ENCODE data around the gene FAM193A.

The FAM193A gene

DNA sequence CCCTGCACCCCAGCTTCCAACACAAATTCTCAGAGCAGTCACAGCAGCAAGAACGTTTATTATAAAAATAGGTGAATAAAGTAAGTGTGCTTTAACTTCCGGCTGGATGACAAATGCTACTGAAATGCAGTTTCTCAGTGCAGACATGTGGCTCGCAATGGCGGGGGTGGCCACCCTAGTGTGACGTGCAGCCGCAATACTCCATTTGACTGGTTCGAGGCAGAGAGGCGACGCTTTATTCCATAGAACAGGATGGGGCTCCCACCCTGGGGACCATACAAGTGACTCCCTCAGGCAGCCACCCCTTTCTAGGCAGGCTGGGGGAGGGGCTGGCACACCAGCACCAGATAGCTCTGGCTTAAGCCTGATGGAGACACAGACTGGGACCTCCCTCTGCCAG is 205.2 kb downstream of the FAM193A start:
- no peak overlapping the region for H3K4me2 ChIP-seq (ENCODE audit: low read length)
- no peak overlapping the region for H2BK5ac ChIP-seq (ENCODE audit: low read length)
- no peak overlapping the region for H3K4ac ChIP-seq (ENCODE audit: low read depth, low read length)
- H4K8ac ChIP-seq (ENCODE audit: low read depth, low read length), result no peak overlapping the region
- no peak overlapping the region for H3K4me3 ChIP-seq (ENCODE audit: low read length)
- no peaks in the 10 kb centered on the region for H3K79me1 ChIP-seq (ENCODE audit: low read length)
- H2BK120ac ChIP-seq (ENCODE audit: low read depth, low read length), result no peak overlapping the region
- H3K23ac ChIP-seq (ENCODE audit: low read length), result no peak overlapping the region
- H3K4me1 ChIP-seq (ENCODE audit: control insufficient read depth, low read depth, low read length), result no peaks in the 10 kb centered on the region
- H2BK15ac ChIP-seq (replicated peaks; ENCODE audit: low read depth), result no peak overlapping the region
- no peaks in the 10 kb centered on the region for H3K27me3 ChIP-seq (ENCODE audit: insufficient read depth, low read length, poor library complexity)
- H4K5ac ChIP-seq (ENCODE audit: low read length), result no peak overlapping the region
- H3K18ac ChIP-seq (ENCODE audit: low read length), result no peak overlapping the region
- no peaks in the 10 kb centered on the region for H3K79me2 ChIP-seq (ENCODE audit: control insufficient read depth, insufficient read depth, low read length)
- no peak overlapping the region for H3K9ac ChIP-seq (ENCODE audit: low read length)
- H3K27ac ChIP-seq (ENCODE audit: low read depth, low read length), result no peak overlapping the region
- DNase-seq, result no peak
- H3K56ac ChIP-seq (ENCODE audit: low read length), result no peak overlapping the region
- H2AK5ac ChIP-seq (ENCODE audit: low read length), result no peak overlapping the region
- H3K36me3 ChIP-seq (ENCODE audit: control insufficient read depth, insufficient read depth, low read length), result peaks cover 4% of the 10 kb centered on the region
- WGBS (ENCODE audit: extremely low coverage, insufficient coverage, low lambda C conversion rate), result no CpG with 5 or more reads among the region's 9 CpGs

DNA sequence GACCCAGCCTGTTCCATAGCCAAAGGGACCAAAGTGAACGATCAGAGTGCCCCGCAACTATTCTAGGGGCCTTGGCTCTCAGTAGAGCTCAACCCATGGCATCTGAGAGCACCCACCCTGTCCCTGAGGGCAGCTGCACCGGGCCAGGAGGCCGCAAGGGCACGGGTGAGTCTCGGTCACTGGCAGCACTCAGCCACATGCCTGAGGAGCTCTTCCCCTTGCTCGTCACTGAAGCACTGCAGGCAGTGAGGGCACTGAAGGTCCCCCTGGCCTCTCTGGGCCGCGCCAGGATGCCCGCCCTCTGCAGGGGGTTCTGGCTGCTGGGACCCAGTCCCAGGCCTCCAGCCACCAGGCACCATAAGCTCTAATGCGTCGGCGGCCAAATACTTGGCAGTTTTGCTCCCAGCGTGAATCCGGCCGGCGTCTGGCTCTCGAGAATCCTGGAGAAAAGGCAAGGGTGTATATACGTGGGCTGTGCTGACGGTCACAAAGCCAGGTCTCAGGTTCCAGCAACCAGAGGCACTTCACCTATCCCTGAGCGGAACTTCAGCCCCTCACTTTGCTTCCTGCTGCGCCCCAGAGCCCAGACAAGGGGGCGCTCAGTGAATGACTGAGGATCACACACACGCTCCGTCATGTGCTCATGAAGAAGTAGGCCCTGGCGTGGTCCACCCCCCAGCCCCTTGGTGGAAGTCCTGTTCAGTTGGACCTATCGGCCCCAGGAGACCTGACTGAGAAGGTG is 205.8 kb downstream of the FAM193A start:
- DNase-seq, result no peak
- H3K4me2 ChIP-seq (ENCODE audit: low read length), result no peak overlapping the region
- H3K4ac ChIP-seq (ENCODE audit: low read depth, low read length), result no peak overlapping the region
- H2BK15ac ChIP-seq (replicated peaks; ENCODE audit: low read depth), result no peak overlapping the region
- no peak overlapping the region for H3K9ac ChIP-seq (ENCODE audit: low read length)
- H3K27me3 ChIP-seq (ENCODE audit: insufficient read depth, low read length, poor library complexity), result no peaks in the 10 kb centered on the region
- no peak overlapping the region for H3K23ac ChIP-seq (ENCODE audit: low read length)
- no peak overlapping the region for H3K27ac ChIP-seq (ENCODE audit: low read depth, low read length)
- no peak overlapping the region for H3K4me3 ChIP-seq (ENCODE audit: low read length)
- H2BK120ac ChIP-seq (ENCODE audit: low read depth, low read length), result no peak overlapping the region
- H4K5ac ChIP-seq (ENCODE audit: low read length), result no peak overlapping the region
- H3K56ac ChIP-seq (ENCODE audit: low read length), result no peak overlapping the region
- H3K4me1 ChIP-seq (ENCODE audit: control insufficient read depth, low read depth, low read length), result no peaks in the 10 kb centered on the region
- no CpG with 5 or more reads among the region's 27 CpGs for WGBS (ENCODE audit: extremely low coverage, insufficient coverage, low lambda C conversion rate)
- no peak overlapping the region for H3K18ac ChIP-seq (ENCODE audit: low read length)
- no peaks in the 10 kb centered on the region for H3K79me2 ChIP-seq (ENCODE audit: control insufficient read depth, insufficient read depth, low read length)
- no peak overlapping the region for H4K8ac ChIP-seq (ENCODE audit: low read depth, low read length)
- H3K36me3 ChIP-seq (ENCODE audit: control insufficient read depth, insufficient read depth, low read length), result peaks cover 4% of the 10 kb centered on the region
- H3K79me1 ChIP-seq (ENCODE audit: low read length), result no peaks in the 10 kb centered on the region
- no peak overlapping the region for H2AK5ac ChIP-seq (ENCODE audit: low read length)
- no peak overlapping the region for H2BK5ac ChIP-seq (ENCODE audit: low read length)

DNA sequence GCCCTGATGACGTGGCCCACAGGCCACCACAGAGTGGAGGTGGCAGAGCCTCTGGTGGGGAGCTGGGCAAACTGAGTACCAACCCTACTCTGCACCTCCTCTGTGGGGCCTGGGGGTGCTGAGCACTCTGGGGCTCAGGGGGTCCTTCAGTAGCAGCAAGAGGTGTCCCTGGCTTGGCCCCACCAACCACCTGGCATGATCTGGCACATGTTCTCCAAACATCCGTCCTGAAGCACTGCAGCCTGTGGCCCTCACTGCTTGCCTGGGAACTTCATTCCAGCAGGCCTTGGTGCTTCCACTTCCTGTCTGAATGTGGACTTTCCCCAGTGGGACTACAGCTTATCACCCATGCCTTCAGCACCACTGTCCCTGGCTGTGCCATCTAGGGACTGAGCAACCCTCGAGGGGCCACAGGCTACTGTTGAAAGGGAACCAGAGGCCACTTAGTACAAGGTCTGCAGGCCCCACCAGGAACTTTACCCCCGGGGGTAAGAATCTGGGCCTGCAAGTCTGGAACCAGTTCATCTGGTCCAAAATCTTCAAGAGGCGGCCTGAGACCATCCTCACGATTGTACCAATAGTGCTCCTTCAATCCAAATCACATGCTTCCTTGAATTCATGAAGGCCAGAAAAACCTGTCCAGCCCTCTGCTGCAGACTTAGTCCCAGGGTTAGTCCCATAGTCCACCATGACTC is 206.5 kb downstream of the FAM193A start:
- Histone ChIP-seq H3K36me3 (ENCODE audit: control insufficient read depth, insufficient read depth, low read length) (peaks cover 6% of the 10 kb centered on the region), H2AK5ac (ENCODE audit: low read length) (no peak overlapping the region), H3K56ac (ENCODE audit: low read length) (no peak overlapping the region), H4K5ac (ENCODE audit: low read length) (no peak overlapping the region), H3K23ac (ENCODE audit: low read length) (no peak overlapping the region), H3K4me3 (ENCODE audit: low read length) (no peak overlapping the region), H3K27ac (ENCODE audit: low read depth, low read length) (no peak overlapping the region), H3K4me2 (ENCODE audit: low read length) (no peak overlapping the region), H3K4ac (ENCODE audit: low read depth, low read length) (no peak overlapping the region), H3K4me1 (ENCODE audit: control insufficient read depth, low read depth, low read length) (no peaks in the 10 kb centered on the region), H3K27me3 (ENCODE audit: insufficient read depth, low read length, poor library complexity) (no peaks in the 10 kb centered on the region), H2BK5ac (ENCODE audit: low read length) (no peak overlapping the region), H3K18ac (ENCODE audit: low read length) (no peak overlapping the region), H4K8ac (ENCODE audit: low read depth, low read length) (no peak overlapping the region), H3K79me2 (ENCODE audit: control insufficient read depth, insufficient read depth, low read length) (no peaks in the 10 kb centered on the region), H3K79me1 (ENCODE audit: low read length) (no peaks in the 10 kb centered on the region), H3K9ac (ENCODE audit: low read length) (no peak overlapping the region), H2BK120ac (ENCODE audit: low read depth, low read length) (no peak overlapping the region), H2BK15ac (replicated peaks; ENCODE audit: low read depth) (no peak overlapping the region)
- DNase-seq, result no peak
- no CpG with 5 or more reads among the region's 6 CpGs for WGBS (ENCODE audit: extremely low coverage, insufficient coverage, low lambda C conversion rate)

DNA sequence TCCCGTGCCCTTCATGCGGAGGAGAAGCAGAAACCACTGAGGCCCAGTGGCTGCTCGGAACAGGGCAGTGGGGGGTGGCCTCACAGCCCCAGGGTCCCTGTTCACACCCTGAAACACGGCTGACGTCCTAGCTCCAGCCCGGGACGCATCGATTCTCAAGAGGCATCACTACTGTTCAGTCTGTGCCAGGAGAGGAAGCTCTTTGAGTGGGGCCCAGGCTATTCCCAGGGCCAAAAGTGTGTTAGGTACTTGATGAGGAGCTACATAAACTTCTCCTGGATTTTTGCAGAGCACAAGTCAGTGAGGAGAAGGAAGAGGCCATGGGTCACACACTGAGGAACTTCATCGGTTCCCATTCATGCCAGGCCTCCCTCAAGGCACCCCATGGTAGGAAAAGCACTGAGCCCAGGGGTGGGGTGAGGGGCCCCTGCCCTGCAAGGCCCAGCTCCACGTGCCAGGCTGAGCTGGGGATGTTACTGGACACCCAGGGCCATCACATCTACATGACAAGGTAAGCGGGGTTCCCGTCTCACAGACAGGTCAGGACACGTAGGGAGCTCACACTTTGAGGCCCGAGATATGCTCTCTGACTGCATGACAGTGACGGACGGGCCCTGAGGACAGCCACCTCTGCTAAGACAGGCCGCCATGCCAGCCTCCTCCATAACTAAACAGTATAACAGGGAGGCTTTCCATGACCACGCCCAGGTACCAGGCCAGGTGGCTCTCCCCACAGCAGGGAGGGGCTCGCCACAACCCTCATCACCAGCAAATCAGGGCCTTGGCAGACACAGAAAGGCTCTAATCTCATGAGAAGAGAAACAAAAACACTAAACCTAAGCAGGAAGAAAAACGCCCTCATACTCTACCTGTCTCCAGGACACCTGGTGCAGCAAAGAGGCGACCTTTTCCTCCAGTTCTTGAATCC is 207.3 kb downstream of the FAM193A start:
- no peak for DNase-seq
- Histone ChIP-seq H3K4ac (ENCODE audit: low read depth, low read length) (no peak overlapping the region), H4K8ac (ENCODE audit: low read depth, low read length) (no peak overlapping the region), H3K4me3 (ENCODE audit: low read length) (no peak overlapping the region), H3K79me1 (ENCODE audit: low read length) (no peaks in the 10 kb centered on the region), H3K27me3 (ENCODE audit: insufficient read depth, low read length, poor library complexity) (no peaks in the 10 kb centered on the region), H2BK120ac (ENCODE audit: low read depth, low read length) (no peak overlapping the region), H3K9ac (ENCODE audit: low read length) (no peak overlapping the region), H3K27ac (ENCODE audit: low read depth, low read length) (no peak overlapping the region), H3K4me2 (ENCODE audit: low read length) (no peak overlapping the region), H3K79me2 (ENCODE audit: control insufficient read depth, insufficient read depth, low read length) (no peaks in the 10 kb centered on the region), H3K56ac (ENCODE audit: low read length) (no peak overlapping the region), H4K5ac (ENCODE audit: low read length) (no peak overlapping the region), H3K4me1 (ENCODE audit: control insufficient read depth, low read depth, low read length) (no peaks in the 10 kb centered on the region), H2AK5ac (ENCODE audit: low read length) (no peak overlapping the region), H3K36me3 (ENCODE audit: control insufficient read depth, insufficient read depth, low read length) (peaks cover 6% of the 10 kb centered on the region), H2BK15ac (replicated peaks; ENCODE audit: low read depth) (no peak overlapping the region), H2BK5ac (ENCODE audit: low read length) (no peak overlapping the region), H3K23ac (ENCODE audit: low read length) (no peak overlapping the region), H3K18ac (ENCODE audit: low read length) (no peak overlapping the region)
- WGBS (ENCODE audit: extremely low coverage, insufficient coverage, low lambda C conversion rate), result no CpG with 5 or more reads among the region's 21 CpGs

DNA sequence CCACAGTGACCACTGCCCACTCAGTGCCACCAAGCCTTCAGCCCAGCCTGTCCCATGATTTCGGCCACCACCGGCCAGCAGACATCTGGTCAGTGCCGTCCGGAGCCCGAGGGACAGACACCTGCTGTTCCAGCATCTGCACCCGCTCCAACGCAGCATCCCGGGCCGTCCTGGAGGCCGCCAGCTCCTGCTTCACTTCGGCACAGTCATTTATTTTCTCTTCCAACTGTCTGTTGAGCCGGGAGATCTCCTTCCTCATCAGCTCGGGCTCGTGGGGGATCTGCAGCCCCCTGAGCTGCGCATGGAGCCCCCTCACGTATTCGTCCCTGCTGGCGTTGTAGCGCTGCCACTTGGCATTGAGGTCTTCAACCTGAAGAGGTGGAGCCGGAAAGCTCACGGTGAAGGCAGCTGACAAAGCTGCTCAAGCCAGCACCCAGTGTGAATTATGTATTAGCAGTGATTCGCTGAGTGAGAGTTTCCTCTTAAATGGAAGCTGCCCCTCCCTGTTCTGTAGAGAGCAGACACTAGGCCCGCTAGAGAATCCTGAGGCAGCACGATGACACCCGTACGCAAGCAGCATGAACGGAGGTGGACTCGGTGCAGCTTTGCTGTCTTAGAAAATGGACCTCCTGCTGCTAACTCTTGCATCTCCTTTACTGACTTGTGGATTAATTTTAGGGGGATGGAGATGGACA is 208.3 kb downstream of the FAM193A start:
- no peak overlapping the region for H2BK120ac ChIP-seq (ENCODE audit: low read depth, low read length)
- no peak overlapping the region for H2AK5ac ChIP-seq (ENCODE audit: low read length)
- H3K4me3 ChIP-seq (ENCODE audit: low read length), result no peak overlapping the region
- no peak overlapping the region for H2BK5ac ChIP-seq (ENCODE audit: low read length)
- no peak overlapping the region for H3K27ac ChIP-seq (ENCODE audit: low read depth, low read length)
- no peaks in the 10 kb centered on the region for H3K4me1 ChIP-seq (ENCODE audit: control insufficient read depth, low read depth, low read length)
- no peak overlapping the region for H3K18ac ChIP-seq (ENCODE audit: low read length)
- H3K4ac ChIP-seq (ENCODE audit: low read depth, low read length), result no peak overlapping the region
- H4K8ac ChIP-seq (ENCODE audit: low read depth, low read length), result no peak overlapping the region
- H3K23ac ChIP-seq (ENCODE audit: low read length), result no peak overlapping the region
- no peaks in the 10 kb centered on the region for H3K27me3 ChIP-seq (ENCODE audit: insufficient read depth, low read length, poor library complexity)
- H3K79me1 ChIP-seq (ENCODE audit: low read length), result no peaks in the 10 kb centered on the region
- H2BK15ac ChIP-seq (replicated peaks; ENCODE audit: low read depth), result no peak overlapping the region
- H3K56ac ChIP-seq (ENCODE audit: low read length), result no peak overlapping the region
- no CpG with 5 or more reads among the region's 28 CpGs for WGBS (ENCODE audit: extremely low coverage, insufficient coverage, low lambda C conversion rate)
- H3K9ac ChIP-seq (ENCODE audit: low read length), result no peak overlapping the region
- peaks cover 6% of the 10 kb centered on the region for H3K36me3 ChIP-seq (ENCODE audit: control insufficient read depth, insufficient read depth, low read length)
- no peaks in the 10 kb centered on the region for H3K79me2 ChIP-seq (ENCODE audit: control insufficient read depth, insufficient read depth, low read length)
- H3K4me2 ChIP-seq (ENCODE audit: low read length), result no peak overlapping the region
- DNase-seq, result no peak
- no peak overlapping the region for H4K5ac ChIP-seq (ENCODE audit: low read length)

Data from mesendoderm (in vitro differentiated cells).